ENCODE measurements around the gene FGF14. TPM values are rescaled to one million over a fixed set of nuclear protein-coding genes. Genes with fewer than 3 reads are reported as not detected.

FGF14 gene
- total RNA-seq, 1 experiment from 2014 or later, result not detected

- Histone ChIP-seq H3K4me1 (ENCODE audit: low read length) (no peaks in the 10 kb centered on the region), H3K4me3 (ENCODE audit: low read length) (no peak overlapping the region), H3K79me2 (ENCODE audit: low read length) (no peaks in the 10 kb centered on the region), H3K27me3 (ENCODE audit: low read length) (no peaks in the 10 kb centered on the region), H3K9ac (ENCODE audit: low read length) (no peak overlapping the region), H4K20me1 (ENCODE audit: insufficient read depth, low read depth, low read length) (no peaks in the 10 kb centered on the region), H3K36me3 (ENCODE audit: insufficient read depth, low read length) (no peaks in the 10 kb centered on the region), H3K27ac (ENCODE audit: low read length) (no peak overlapping the region), H3K9me3 (ENCODE audit: low read length) (no peaks in the 10 kb centered on the region), H3K9me2 (replicated peaks; ENCODE audit: insufficient read depth, low read length) (no peaks in the 10 kb centered on the region; the same call in 1 of the 2 replicates), H2AFZ (ENCODE audit: low read length) (no peak overlapping the region), H3K4me2 (ENCODE audit: low read depth, low read length, poor library complexity, severe bottlenecking) (no peak overlapping the region)
- no peak for DNase-seq
Observed at GRCh38 chr13:102192858-102193257, 209.0 kb downstream of the FGF14 start.

DNA sequence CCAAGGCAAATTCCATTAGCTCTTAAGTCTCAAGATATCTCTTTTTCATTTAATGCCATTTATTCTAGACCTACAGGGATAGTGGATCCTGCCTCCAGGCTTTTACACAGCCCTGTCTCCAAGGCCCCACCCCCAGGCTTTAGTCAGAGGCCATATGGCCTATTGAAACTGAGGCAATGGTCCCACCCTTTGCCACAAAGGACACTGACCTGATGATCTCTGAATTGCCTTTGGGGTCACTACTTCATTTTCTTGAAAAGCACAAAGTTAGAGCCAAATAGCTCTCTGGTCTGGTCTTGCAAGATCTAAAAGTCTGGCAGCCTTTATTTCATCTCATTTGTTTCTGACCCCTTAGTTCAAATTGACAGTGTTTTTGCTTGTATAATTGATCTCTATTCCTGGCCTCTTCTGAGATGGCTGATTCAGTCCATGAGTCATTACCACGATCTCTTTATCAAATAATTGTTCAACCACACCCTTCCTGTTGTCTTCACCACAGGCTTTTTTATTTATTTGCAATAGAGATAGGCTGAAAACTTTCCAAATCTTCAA is 209.8 kb downstream of the FGF14 start:
- Histone ChIP-seq H3K4me3 (ENCODE audit: low read length) (no peak overlapping the region), H2AFZ (ENCODE audit: low read length) (no peak overlapping the region), H3K9me2 (replicated peaks; ENCODE audit: insufficient read depth, low read length) (no peaks in the 10 kb centered on the region; the same call in 1 of the 2 replicates), H3K79me2 (ENCODE audit: low read length) (no peaks in the 10 kb centered on the region), H4K20me1 (ENCODE audit: insufficient read depth, low read depth, low read length) (no peaks in the 10 kb centered on the region), H3K9me3 (ENCODE audit: low read length) (no peaks in the 10 kb centered on the region), H3K27me3 (ENCODE audit: low read length) (no peaks in the 10 kb centered on the region), H3K4me2 (ENCODE audit: low read depth, low read length, poor library complexity, severe bottlenecking) (no peak overlapping the region), H3K9ac (ENCODE audit: low read length) (no peak overlapping the region), H3K4me1 (ENCODE audit: low read length) (no peaks in the 10 kb centered on the region), H3K27ac (ENCODE audit: low read length) (no peak overlapping the region), H3K36me3 (ENCODE audit: insufficient read depth, low read length) (no peaks in the 10 kb centered on the region)
- no peak for DNase-seq

DNA sequence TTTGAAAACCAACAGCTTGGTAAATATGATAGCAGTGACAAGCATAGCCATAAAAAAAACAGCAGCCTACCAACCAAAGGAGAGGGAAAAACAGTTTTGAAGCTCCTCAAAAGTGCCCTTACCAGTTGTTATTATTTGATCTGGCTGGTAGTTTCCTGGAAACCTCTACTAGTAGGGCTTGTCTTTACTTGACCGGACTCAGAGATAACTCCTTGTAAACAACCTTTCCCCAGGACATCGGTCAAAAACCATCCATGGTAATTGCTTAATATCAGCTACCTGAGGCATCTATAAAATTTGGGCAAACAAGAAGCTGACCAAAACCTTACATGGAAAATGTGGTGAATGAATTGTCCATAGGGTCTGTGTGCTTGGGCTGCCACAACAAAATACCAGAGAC is 210.9 kb downstream of the FGF14 start:
- Histone ChIP-seq H3K27me3 (ENCODE audit: low read length) (0 out of 2 replicates have a peak, but pooled peaks cover 2% of the 10 kb centered on the region), H3K4me1 (ENCODE audit: low read length) (no peaks in the 10 kb centered on the region), H3K4me3 (ENCODE audit: low read length) (no peak overlapping the region), H3K9me3 (ENCODE audit: low read length) (no peaks in the 10 kb centered on the region), H3K36me3 (ENCODE audit: insufficient read depth, low read length) (no peaks in the 10 kb centered on the region), H3K4me2 (ENCODE audit: low read depth, low read length, poor library complexity, severe bottlenecking) (no peak overlapping the region), H3K9ac (ENCODE audit: low read length) (no peak overlapping the region), H3K79me2 (ENCODE audit: low read length) (no peaks in the 10 kb centered on the region), H2AFZ (ENCODE audit: low read length) (no peak overlapping the region), H3K27ac (ENCODE audit: low read length) (no peak overlapping the region), H3K9me2 (replicated peaks; ENCODE audit: insufficient read depth, low read length) (no peaks in the 10 kb centered on the region; the same call in 1 of the 2 replicates), H4K20me1 (ENCODE audit: insufficient read depth, low read depth, low read length) (no peaks in the 10 kb centered on the region)
- no peak for DNase-seq

GRCh38 chr13:102187313-102187712 is 214.5 kb downstream of the FGF14 start:
- Histone ChIP-seq H3K9me3 (ENCODE audit: low read length) (no peaks in the 10 kb centered on the region), H3K9me2 (replicated peaks; ENCODE audit: insufficient read depth, low read length) (no peaks in the 10 kb centered on the region; the same call in 1 of the 2 replicates), H3K36me3 (ENCODE audit: insufficient read depth, low read length) (no peaks in the 10 kb centered on the region), H3K79me2 (ENCODE audit: low read length) (no peaks in the 10 kb centered on the region), H2AFZ (ENCODE audit: low read length) (no peak overlapping the region), H3K27ac (ENCODE audit: low read length) (no peak overlapping the region), H3K4me1 (ENCODE audit: low read length) (no peaks in the 10 kb centered on the region), H3K27me3 (ENCODE audit: low read length) (0 out of 2 replicates have a peak, but pooled peaks cover 5% of the 10 kb centered on the region), H4K20me1 (ENCODE audit: insufficient read depth, low read depth, low read length) (no peaks in the 10 kb centered on the region), H3K9ac (ENCODE audit: low read length) (no peak overlapping the region), H3K4me2 (ENCODE audit: low read depth, low read length, poor library complexity, severe bottlenecking) (no peak overlapping the region), H3K4me3 (ENCODE audit: low read length) (no peak overlapping the region)
- no peak for DNase-seq

GRCh38 chr13:102185375-102185984 is 216.4 kb downstream of the FGF14 start:
- Histone ChIP-seq H3K9ac (ENCODE audit: low read length) (no peak overlapping the region), H3K27me3 (ENCODE audit: low read length) (0 out of 2 replicates have a peak, but pooled peaks cover 5% of the 10 kb centered on the region), H3K4me2 (ENCODE audit: low read depth, low read length, poor library complexity, severe bottlenecking) (no peak overlapping the region)

DNA sequence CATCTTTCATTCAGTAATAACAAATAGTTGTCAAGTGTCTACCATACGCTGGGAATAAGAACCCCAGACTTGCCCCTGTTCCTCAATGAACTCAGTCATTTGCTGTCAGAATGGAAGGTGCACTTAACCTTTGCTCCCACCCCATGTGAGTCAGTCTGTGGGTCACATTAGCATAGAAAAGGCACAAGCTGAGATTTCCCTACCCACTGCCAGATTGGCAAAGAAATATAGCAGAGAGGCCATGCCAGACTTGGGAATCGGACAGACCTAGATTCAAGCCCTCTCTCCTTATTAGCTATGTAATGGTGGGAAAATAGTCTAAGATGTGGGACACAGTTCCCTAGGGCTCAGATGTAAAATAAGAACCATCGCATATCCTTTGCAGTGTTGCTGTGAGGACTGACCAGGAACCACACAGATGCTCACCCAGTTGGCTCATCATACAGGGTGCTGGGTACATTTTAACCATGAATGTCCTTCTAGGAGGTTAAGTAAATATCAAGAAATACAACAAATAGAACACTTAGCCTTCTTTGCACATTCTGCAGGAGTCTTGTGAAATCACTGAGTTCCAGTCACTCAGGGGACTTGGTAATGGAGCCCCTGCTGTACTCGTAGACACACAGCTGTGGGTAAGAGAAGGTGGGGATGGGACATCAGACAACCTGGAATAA is 218.2 kb downstream of the FGF14 start:
- no peaks in the 10 kb centered on the region for H3K79me2 ChIP-seq (ENCODE audit: low read length)
- no peaks in the 10 kb centered on the region for H3K9me2 ChIP-seq (replicated peaks; ENCODE audit: insufficient read depth, low read length)
- no peaks in the 10 kb centered on the region for H3K4me1 ChIP-seq (ENCODE audit: low read length)
- no peaks in the 10 kb centered on the region for H3K36me3 ChIP-seq (ENCODE audit: insufficient read depth, low read length)
- H3K27me3 ChIP-seq (ENCODE audit: low read length), result 0 out of 2 replicates have a peak, but pooled peaks cover 5% of the 10 kb centered on the region
- H3K9ac ChIP-seq (ENCODE audit: low read length), result no peak overlapping the region
- no peak overlapping the region for H2AFZ ChIP-seq (ENCODE audit: low read length)
- no peak overlapping the region for H3K27ac ChIP-seq (ENCODE audit: low read length)
- no peaks in the 10 kb centered on the region for H4K20me1 ChIP-seq (ENCODE audit: insufficient read depth, low read depth, low read length)
- no peak for DNase-seq
- H3K9me3 ChIP-seq (ENCODE audit: low read length), result no peaks in the 10 kb centered on the region
- H3K4me2 ChIP-seq (ENCODE audit: low read depth, low read length, poor library complexity, severe bottlenecking), result no peak overlapping the region
- H3K4me3 ChIP-seq (ENCODE audit: low read length), result no peak overlapping the region

More at GRCh38 chr13:102185375-102185984, 216.4 kb downstream of the FGF14 start:
- H3K9me2 ChIP-seq (replicated peaks; ENCODE audit: insufficient read depth, low read length), result no peaks in the 10 kb centered on the region; the same call in 1 of the 2 replicates
- H3K36me3 ChIP-seq (ENCODE audit: insufficient read depth, low read length), result no peaks in the 10 kb centered on the region
- no peak for DNase-seq
- H3K27ac ChIP-seq (ENCODE audit: low read length), result no peak overlapping the region
- H3K4me1 ChIP-seq (ENCODE audit: low read length), result no peaks in the 10 kb centered on the region
- H3K9me3 ChIP-seq (ENCODE audit: low read length), result no peaks in the 10 kb centered on the region
- H2AFZ ChIP-seq (ENCODE audit: low read length), result no peak overlapping the region
- H4K20me1 ChIP-seq (ENCODE audit: insufficient read depth, low read depth, low read length), result no peaks in the 10 kb centered on the region
- no peaks in the 10 kb centered on the region for H3K79me2 ChIP-seq (ENCODE audit: low read length)
- no peak overlapping the region for H3K4me3 ChIP-seq (ENCODE audit: low read length)

- Histone ChIP-seq H3K4me1 (ENCODE audit: low read length) (no peaks in the 10 kb centered on the region), H2AFZ (ENCODE audit: low read length) (no peak overlapping the region), H3K27ac (ENCODE audit: low read length) (no peak overlapping the region), H3K79me2 (ENCODE audit: low read length) (no peaks in the 10 kb centered on the region), H3K4me3 (ENCODE audit: low read length) (no peak overlapping the region), H4K20me1 (ENCODE audit: insufficient read depth, low read depth, low read length) (no peaks in the 10 kb centered on the region), H3K27me3 (ENCODE audit: low read length) (0 out of 2 replicates have a peak, but pooled peaks cover 5% of the 10 kb centered on the region), H3K36me3 (ENCODE audit: insufficient read depth, low read length) (no peaks in the 10 kb centered on the region), H3K9me3 (ENCODE audit: low read length) (no peaks in the 10 kb centered on the region), H3K4me2 (ENCODE audit: low read depth, low read length, poor library complexity, severe bottlenecking) (no peak overlapping the region), H3K9ac (ENCODE audit: low read length) (no peak overlapping the region), H3K9me2 (replicated peaks; ENCODE audit: insufficient read depth, low read length) (no peaks in the 10 kb centered on the region)
- no peak for DNase-seq
Observed at GRCh38 chr13:102182170-102182569, 219.7 kb downstream of the FGF14 start.

- H4K20me1 ChIP-seq (ENCODE audit: insufficient read depth, low read depth, low read length), result no peaks in the 10 kb centered on the region
- DNase-seq, result no peak
- no peaks in the 10 kb centered on the region for H3K9me3 ChIP-seq (ENCODE audit: low read length)
- H3K79me2 ChIP-seq (ENCODE audit: low read length), result no peaks in the 10 kb centered on the region
- no peak overlapping the region for H3K4me3 ChIP-seq (ENCODE audit: low read length)
- no peaks in the 10 kb centered on the region for H3K9me2 ChIP-seq (replicated peaks; ENCODE audit: insufficient read depth, low read length)
- H3K4me1 ChIP-seq (ENCODE audit: low read length), result no peaks in the 10 kb centered on the region
- no peak overlapping the region for H2AFZ ChIP-seq (ENCODE audit: low read length)
- H3K27ac ChIP-seq (ENCODE audit: low read length), result no peak overlapping the region
- no peak overlapping the region for H3K4me2 ChIP-seq (ENCODE audit: low read depth, low read length, poor library complexity, severe bottlenecking)
- H3K27me3 ChIP-seq (ENCODE audit: low read length), result no peaks in the 10 kb centered on the region
- no peak overlapping the region for H3K9ac ChIP-seq (ENCODE audit: low read length)
- no peaks in the 10 kb centered on the region for H3K36me3 ChIP-seq (ENCODE audit: insufficient read depth, low read length)
Observed at GRCh38 chr13:102177431-102177830, 224.4 kb downstream of the FGF14 start.
